Measurements from ENCODE around the gene ZC3H7B. TPM values are rescaled to one million over a fixed set of nuclear protein-coding genes. Genes with fewer than 3 reads are reported as not detected.

Gene ZC3H7B

GRCh38 chr22:41408665-41409064, 107.3 kb downstream of the ZC3H7B start:
- DNase-seq (ENCODE audit: low read depth in 1 of 2, low spot score in 1 of 2) = no peak
- Histone ChIP-seq H3K27ac (replicated peaks) (no peak overlapping the region), H3K27me3 (ENCODE audit: insufficient read depth, poor library complexity, severe bottlenecking) (no peaks in the 10 kb centered on the region), H3K4me3 (replicated peaks; ENCODE audit: insufficient read depth, low read length) (no peak overlapping the region)
- TF ChIP-seq GABPA (IDR thresholded peaks at IDR 0.05; ENCODE audit: low read depth) (no peak), SPI1 (IDR thresholded peaks at IDR 0.05; ENCODE audit: borderline replicate concordance, low read depth) (no peak), POLR2AphosphoS5 (IDR thresholded peaks at IDR 0.05; ENCODE audit: low read depth) (no peak), CTCF (IDR thresholded peaks at IDR 0.05; ENCODE audit: insufficient read depth, low read length) (no peak), REST (IDR thresholded peaks at IDR 0.05; ENCODE audit: insufficient replicate concordance, low read depth) (no peak)

Small RNAs within 50 kb of the gene (microRNA-seq; reads per million reads assigned to microRNA genes)
- not detected for gene MIR6889
